Amniotic stem cell (primary cell): Measurements from ENCODE around the gene MXD4.
"Not testable (repeated sequence)": the region's sequence is repeated elsewhere in the genome, so short reads cannot be mapped to it uniquely, and the experiment has no call there.

Experiments
- DNase-seq: peaks from one replicate; lab custom pipeline; 2025; lab: John Stamatoyannopoulos, UW

Gene MXD4

DNA sequence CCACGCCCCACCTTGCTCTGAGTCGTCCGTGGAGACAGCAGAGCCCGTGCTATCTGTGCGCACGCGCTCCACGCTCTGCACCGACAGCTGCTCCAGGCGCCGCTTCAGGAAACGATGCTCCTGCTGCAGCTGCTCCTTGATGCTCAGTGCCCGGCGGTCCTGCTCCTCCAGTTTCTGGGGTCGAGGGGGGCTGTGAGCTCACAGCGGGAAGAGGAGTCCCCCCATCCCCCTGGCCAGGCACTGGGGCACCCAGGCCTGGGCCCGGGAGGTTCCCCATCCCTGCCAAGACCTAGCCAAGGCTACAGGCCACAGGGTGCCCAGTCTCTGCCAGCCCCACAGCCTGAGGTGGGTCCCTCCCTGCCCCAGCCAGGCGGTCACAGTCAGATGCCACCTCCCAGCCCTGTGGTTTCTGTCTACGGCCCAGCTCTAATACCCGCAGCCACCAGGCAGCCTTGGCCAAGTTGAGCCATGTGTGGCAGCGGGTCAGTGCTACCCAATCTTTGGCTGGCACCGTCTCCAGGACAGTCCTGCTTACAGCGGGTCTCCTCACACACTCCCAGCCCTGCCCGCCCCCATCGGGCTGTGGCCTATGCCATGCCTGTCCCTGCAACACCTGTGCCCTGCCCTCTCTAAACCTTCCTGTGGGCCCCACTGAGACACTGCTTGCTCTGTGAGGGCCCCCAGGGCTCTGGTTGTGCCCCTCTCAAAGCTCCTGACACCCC, 10.7 kb downstream of the MXD4 start:
- DNase-seq = no peak

DNA sequence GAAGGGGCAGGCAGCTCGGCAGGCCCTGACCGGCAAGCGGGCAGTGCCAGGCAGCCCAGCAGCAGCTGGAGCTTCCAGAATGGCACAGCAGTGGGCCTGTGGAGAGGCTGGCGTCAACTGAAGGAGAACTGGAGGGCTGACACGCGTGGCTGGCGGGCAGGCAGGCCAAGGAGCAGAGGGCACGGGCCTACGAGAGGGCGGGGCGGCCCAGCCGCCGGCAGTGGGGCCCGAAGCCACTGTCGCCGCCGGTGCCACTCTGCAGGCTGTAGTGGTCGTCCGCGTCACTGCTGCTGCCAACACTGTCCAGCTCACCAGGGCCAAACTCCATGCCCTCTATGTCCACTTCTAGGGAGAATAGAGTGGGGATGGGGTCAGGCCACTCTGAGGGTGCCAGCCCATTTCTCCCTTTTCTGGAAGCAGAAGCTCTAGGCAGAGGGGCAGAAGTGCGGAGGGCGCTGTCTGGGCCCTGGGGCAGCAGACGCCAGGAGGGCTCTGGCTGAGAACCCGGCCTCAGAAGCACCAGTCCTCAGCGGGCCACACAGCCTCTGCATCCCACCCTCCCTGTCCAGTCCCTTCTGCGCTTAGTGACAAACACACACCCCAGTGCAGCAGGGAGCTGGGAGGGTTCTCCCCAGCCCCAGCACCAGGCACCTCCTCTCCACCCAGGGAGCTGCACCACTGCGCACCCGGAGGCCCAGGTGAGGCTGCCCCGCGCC, 11.4 kb downstream of the MXD4 start:
- no peak for DNase-seq

DNA sequence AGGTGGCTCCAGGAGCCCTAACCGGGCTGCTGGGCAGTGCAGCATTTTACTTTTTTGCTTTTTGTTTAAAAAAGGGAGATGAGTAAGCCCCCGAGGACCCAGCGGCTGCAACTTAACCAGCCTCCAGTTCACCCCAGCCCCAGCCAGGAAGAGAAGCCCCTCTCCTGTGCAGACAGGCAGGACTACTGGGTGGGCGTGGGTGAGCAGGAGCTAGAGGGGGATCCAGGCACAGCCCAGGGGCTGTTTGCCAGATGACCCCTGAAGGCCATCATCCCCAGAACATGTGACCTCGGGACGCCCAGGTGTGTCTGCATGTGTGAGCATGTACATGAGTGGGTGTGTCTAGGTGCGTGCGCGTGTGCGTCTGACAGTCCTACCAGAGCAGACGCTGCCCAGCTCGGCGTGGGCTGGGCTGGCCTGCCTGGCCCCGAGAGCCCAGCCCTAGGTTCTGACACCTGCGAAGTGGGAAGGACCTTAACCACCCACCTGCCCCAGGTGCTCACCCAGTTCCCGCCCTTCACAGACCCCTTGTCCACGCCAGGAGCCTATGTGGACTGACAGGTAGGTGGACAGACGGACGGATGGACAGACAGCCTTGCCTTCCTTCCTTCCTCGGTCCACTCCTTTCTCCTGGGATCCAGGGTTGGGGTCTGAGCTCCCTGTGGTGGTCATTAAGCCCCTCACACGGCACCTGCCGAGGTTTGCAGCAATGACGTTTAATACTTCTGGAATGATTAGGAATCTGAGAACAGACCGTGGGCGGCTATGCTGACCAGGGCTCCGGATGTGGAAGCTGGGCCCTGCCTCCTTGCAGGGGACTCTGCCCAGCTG, 12.2 kb downstream of the MXD4 start:
- no peak for DNase-seq

DNA sequence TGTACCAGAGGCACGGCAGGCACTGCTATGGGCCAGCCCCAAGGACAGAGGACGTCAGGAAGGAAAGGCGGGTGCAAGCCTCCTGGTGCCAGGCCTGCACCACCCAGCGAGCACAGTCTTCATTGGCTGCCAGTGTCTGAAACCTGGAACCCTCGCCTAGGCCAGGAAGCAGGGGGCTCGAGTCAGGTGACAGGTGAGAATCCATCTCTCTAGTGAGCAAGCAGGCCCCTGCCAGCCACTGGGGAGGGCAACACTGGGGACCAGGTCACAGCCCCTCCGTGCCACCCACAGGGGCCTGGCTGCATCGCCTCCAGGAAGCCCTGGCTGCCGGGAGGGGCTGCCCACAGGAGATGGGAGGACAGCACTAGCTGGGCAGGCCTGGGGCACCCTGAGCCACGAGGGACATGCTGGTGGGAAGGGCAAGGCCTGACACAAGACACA, 13.1 kb downstream of the MXD4 start:
- DNase-seq = no peak

- DNase-seq = no peak
Observed at GRCh38 chr4:2248044-2248780, 13.7 kb downstream of the MXD4 start.

DNA sequence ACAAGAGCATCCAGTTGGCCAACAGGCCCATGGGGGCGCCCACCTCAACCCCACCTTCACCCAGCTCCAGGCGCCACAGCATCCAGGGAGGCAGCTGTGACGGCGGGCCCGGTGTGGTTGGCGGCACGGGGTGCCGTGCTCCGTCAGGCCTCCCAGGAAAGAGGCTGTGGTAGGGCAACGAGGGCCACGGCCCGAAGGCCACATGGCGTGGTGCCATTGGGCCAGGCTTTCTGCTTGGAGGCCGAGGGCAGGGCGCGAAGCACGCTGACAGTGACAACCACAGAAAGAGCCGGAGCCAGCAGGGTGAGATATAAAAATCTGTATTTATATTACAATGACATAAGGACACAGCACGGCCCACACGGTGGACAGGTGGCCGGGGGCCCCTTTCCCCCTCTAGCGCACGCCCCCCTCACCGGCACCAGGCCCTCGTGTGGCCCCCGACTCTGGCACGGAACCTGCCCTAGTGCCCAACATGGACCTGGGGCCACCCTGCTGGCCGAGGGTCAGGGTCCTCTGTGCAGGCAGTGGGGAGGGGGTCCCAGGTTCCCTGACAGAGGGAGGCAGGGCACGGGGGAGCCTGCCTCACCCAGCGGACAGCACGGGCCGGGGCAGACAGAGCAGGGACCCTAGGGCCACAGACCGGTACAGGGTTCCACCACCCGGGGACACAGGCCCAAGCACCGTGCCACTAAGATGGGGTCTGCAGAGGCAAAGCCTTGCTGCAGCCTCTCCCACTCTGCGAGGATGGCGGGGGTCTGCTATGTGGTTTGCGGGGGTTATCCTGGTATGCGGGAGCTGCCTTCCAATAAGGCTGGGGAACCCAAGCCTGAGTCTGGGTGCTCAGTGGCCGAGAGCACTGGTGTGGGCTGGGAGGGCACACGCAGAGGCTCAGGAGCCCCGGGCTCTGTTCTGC, 14.5 kb downstream of the MXD4 start:
- no peak for DNase-seq

GRCh38 chr4:2246384-2247127, 15.4 kb downstream of the MXD4 start:
- DNase-seq = no peak

DNA sequence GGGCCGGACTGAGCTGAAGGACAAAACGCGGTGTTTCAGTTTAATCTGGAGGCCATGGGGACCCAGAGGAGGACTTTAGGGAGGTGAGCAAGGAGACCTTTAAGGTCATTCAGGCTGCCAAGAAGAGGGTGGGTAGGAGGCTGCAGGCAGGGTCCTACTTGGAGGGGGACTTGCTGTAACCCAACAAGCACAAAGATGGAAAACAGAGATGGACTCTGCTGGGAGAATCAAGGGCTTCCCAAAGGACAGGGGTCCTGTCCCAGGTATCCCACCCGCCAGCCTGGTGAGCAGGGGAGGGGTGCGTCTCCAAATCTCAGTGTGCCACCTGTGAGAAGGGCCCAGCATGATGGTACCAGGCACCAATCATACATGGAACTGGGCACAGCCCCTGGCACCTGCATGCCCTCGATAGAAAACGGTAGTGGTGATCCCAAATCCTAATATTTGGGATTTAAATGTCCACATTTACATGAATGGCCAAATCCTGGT, 16.1 kb downstream of the MXD4 start:
- no peak for DNase-seq

GRCh38 chr4:2245057-2245786, 16.7 kb downstream of the MXD4 start:
- DNase-seq = no peak

- no peak for DNase-seq
Observed at GRCh38 chr4:2243681-2244380, 18.1 kb downstream of the MXD4 start.

DNA sequence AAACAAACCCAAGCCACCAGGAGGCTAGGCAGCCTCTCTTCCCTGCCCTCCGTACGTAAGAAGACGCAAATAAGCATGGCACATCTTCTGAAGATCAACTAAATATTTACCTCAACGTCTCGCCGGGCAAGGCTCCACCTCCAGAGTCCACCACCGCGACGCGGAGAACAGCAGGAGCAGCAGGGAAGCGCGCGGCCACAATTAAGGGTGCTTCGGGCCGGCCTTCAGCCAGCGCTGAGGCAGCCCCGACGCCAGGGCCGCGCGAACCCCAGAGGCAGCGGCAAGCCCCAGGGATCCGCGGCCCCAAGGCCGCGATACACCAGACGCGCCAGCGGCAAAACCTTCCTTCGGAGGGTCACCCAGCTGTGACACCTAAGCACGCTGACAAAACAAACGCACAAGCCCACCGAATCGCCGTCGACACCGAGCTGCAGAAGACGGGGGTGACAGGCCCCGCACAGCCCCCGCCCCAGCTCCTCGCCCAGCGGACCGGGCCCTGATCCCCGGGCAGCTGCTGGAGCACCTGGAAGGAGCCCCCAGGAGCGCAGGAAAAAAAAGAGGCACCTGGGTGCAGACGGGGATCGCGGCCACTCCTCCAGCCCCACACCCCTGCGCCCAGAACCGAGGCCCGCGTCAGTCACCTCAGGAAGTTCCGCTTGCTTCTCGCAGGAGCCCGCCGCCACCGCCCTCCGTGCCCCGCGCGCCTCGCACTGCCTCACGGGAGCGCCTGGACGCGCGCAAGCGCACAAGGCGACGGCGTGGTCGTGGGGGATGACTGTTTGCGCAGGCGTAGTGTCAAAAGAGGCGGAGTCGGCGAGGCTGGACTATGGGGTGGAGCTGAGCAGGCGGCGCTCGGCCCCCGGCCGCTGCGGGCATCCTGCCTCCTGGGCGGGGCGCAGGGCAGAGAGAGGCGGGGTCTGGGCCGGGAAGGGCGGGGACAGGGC, 20.2 kb downstream of the MXD4 start, which contains the start of the genes HAUS3 and POLN:
Gene HAUS3, minus strand, starts transcription at position 712 of the 944 bp plus-strand sequence. CDS start 1,175 bp downstream, outside the sequence.
Gene POLN, minus strand, starts transcription at position 712 of the 944 bp plus-strand sequence. CDS start 12,890 bp downstream, outside the sequence.
- DNase-seq = peak; percentile 87

DNA sequence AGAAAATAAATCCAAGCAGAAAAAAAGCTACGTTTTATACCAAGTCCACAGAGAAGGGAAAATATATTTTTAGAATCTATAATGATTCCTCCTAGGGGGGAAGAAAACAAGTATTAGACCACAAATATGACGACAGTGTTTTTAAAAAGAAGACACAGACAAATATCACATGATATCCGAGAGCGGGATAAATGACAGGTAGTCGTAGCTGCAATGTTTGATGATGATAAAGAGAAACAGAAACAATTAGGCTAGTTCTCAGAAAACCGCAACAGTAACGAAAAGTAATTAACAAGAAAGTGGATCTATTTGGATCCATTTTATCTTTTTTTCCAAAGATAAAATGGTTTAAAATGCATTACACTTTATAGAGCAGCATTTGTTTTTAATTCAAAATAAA, 20.9 kb downstream of the MXD4 start:
- no peak for DNase-seq

DNA sequence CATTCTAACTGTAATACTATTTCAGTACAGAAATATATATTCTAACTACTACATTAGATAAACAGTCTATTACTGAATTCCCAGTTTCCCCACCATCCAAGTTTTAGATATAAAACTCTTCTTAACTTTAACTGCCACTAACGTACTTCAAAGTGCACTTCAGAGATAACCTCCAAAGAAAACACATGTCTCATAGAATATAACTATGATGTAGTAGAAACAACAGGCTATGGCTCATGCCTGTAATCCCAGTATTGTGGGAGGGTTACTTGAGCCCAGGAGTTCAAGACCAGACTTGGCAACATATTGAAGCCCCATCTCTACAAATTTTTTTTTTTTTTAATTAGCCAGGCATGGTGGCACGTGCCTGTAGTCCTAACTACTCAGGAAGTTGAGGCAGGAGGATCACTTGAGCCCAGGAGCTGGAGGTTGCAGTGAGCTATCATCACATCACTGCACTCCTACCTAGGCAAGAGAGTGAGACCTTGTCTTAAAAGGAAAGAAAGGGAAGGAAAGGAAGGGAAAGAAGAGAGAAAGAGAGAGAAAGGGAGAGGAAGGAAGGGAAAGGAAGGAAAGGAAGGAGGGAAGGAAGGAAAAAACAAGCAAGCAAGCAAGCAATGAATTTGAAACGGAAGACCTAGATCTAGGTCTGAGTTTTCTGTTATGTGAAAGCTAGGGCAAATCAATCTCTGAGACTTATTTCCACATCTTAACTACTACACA, 24.8 kb downstream of the MXD4 start:
- no peak for DNase-seq

GRCh38 chr4:2231082-2231481, 30.8 kb downstream of the MXD4 start:
- no peak for DNase-seq

DNA sequence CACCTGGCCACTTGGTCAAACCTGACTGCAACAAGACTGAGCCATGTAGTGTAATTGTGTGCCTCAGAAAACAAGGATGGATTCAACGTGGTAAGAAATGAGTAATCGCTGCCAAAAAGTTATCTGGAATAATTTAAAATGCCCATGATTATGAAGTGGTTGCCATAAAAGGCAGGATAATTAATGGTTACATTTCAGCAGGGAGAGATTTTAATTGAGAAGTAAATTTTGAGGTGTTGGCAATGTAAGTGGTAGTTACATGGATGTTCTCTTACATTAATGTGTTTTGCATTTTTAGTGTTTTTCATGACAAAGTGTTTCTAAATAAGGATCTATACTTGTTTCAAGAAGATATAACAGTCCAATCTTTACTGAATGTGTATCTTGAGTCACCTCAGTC, 35.6 kb downstream of the MXD4 start:
- DNase-seq = no peak

DNA sequence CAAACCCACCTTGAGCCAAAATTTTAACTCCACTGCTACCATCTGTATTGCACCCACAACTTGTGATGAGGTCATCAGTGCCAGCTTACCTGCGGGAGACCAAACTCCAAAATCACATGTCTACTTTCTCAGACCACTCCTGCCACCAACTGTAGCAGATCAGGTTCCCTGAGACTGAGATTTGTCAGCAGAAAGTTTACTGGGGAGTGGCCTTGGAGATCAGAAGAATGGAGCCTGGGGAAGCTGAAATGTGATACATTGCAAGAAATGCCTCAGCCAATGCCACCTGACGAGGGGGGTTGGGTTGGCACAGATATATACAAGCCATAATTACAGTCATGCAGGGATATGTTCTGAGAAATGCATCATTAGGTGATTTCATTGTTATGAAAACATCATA, 39.1 kb downstream of the MXD4 start:
- no peak for DNase-seq

GRCh38 chr4:2221378-2221777, 40.5 kb downstream of the MXD4 start:
- DNase-seq = not testable (repeated sequence)
